Femur (tissue), 1 donor: Measurements from ENCODE around the gene PHAX.
A peak's percentile ranks its signal among the peaks of the same experiment; 100 is the strongest.
"Not testable (repeated sequence)": the region's sequence is repeated elsewhere in the genome, so short reads cannot be mapped to it uniquely, and the experiment has no call there.

Experiments
- DNase-seq: peaks from one replicate; pipeline ENCODE4 v3.0.0-alpha.2; 2017

Gene PHAX

GRCh38 chr5:126659805-126660482 is 59.2 kb downstream of the PHAX start:
- DNase-seq, result no peak

DNA sequence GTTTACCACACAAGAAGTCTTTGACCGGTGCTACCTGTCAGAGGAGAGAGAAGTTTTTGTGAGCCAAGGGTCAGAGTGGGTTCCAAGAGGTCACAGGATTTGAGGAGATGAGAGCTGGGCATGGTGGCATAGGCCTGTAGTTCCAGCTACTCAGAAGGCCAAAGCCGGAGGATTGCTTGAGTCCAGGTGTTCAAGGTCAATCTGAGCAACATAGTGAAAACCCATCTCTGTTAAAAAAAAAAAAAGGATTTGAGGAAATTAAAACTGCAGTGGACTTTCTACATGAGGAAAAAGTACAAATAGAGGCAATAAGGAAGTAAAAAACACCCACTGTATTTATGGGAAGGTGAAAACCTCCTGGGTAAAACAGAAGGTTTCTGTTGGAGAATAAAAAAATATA is 63.8 kb downstream of the PHAX start:
- DNase-seq, result no peak

DNA sequence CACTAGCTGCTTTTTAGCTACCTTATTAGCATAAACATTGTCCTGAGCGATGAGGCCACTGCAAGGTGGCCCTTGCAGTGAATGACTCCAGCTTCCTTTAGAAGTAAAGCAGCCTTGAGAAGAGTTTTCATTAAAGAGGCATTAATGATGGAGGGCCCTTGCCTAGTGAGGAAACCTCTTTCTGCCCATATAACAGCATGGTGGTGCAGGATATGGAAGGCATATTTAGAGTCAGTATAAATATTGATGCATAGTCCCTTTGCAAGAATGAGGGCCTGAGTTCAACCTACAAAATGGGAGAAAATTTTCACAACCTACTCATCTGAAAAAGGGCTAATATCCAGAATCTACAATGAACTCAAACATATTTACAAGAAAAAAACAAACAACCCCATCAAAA is 69.4 kb downstream of the PHAX start:
- DNase-seq, result not testable (repeated sequence)

DNA sequence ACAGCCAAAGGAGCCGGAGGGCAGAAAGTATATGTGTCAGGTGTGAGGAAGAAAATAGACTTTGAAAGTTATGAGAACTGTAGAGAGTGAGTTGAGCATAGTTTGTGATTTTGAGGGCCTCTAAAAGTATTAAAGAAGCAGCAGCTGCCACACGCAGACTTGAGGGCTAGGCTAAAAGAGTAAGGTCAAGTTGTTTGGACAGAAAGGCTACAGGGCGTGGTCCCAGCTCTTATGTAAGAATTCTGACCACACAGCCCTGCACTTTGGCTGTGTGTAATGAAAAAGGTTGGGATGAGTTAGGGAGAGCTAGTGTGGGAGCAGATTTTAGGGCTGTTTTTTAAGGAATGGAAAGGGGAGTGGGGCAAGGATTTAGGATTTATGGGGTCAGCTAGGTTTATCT is 70.9 kb downstream of the PHAX start:
- DNase-seq, result not testable (repeated sequence)

- DNase-seq, result no peak
Measured at GRCh38 chr5:126673477-126673876, 72.7 kb downstream of the PHAX start.

- DNase-seq, result no peak
Measured at GRCh38 chr5:126674145-126674544, 73.4 kb downstream of the PHAX start.

GRCh38 chr5:126675338-126675737 is 74.6 kb downstream of the PHAX start:
- no peak for DNase-seq

DNA sequence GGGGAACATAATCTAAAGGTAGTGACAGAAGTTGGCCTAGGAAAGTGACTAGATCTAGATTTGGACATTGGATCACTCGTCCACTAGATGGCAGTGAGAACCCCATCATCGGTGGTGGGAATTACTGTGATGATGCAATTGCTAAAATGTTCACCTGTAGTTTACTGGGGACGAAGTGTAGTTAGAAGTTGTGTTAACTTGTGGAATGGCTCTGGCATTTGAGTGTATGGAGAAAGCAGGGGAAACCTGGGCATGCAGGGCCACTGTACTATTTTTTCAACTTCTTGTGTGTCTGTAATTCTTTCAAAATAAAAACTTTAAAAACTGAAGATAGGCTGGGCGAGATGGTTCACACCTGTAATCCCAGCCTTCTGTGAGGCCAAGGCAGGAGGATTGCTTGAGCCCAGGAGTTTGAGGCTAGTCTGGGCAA is 75.5 kb downstream of the PHAX start:
- DNase-seq, result peak; percentile 60
